HG03064 (cell line): ENCODE measurements around the gene ZNF716.
"Not testable (repeated sequence)": the region's sequence is repeated elsewhere in the genome, so short reads cannot be mapped to it uniquely, and the experiment has no call there.

ENCODE experiments used
- ATAC-seq: cut with Tn5 transposase; IDR thresholded peaks from one replicate; pipeline ENCODE4 v1.9.1; 2021; ENCODE audit warnings: low read depth; ENCODE audit not compliant: unreplicated experiment

ZNF716 gene

DNA sequence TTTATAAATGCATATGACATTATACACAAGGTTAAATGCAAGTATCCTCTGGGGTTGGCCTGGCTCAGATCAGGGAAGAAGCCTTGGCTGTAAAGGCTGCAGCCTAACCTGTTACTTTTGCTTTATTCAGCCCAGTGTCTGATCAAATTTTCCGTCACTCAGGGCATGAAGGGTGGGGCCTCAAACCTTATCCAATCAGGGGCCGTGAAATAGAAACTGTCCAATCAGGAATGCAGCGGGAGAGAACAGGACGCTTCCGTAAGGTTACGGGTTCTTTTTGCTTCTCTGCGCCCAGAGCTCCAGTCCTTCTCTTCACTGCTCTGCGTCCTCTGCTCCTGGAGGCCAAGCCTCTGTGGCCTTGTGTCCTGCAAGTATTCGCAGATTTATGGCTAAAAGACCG is at the start of gene ZNF716:
Gene ZNF716, plus strand, starts transcription at position 274 of the 400 bp plus-strand sequence. Its CDS starts 112 bp downstream, at position 386.
- no peak for ATAC-seq

DNA sequence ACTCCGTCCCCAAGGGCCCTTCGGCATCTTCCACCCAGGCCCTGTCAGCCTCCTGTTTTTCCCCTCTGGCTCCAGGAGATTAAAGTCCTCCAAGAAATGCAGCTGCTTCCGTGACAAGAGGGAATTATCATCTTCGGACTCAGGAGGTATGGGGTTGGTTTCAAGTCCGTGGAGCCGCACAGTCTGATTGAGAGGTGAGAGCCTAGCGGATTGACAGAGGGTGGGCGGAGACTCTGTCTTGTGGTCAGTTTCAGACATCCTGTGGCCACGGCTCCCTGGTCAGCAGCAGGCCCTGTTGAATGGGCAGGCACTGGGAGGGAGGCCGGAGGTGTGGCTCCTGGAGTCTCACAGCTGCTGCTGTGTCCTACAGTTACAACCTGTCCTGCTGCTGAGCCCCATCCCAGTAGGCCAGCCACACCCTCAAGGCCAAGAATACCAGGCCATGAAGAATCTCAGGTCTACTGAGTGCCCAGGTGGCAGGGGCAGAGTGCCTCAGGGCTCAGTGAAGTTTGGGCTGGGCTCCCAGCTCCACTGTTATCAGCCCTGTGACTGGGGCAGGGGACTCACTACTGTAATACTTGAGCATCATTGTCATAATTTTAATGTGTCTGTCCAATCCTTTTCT is 49.3 kb upstream of the ZNF716 start:
- no peak for ATAC-seq

DNA sequence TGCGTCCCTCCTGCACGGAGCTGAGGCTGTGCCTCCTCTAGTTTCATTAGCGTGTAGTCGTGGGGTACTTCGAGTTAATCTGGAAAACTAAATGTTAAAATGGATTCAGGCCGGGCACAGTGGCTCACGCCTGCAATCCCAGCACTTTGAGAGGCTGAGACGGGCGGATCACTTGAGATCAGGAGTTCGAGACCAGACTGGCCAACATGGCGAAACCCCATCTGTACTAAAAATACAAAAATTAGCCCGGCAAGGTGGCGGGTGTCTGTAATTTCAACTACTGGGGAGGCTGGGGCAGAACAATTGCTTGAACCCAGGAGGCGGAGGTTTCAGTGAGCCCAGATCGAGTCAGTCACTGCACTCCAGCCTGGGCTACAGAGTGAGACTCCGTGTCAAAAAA is 46.9 kb upstream of the ZNF716 start:
- ATAC-seq, result not testable (repeated sequence)

- no peak for ATAC-seq
These were observed 46.2 kb upstream of the ZNF716 start for GRCh38 chr7:57403601-57404342.

- no peak for ATAC-seq
These were observed 45.5 kb upstream of the ZNF716 start for GRCh38 chr7:57404343-57404966.

DNA sequence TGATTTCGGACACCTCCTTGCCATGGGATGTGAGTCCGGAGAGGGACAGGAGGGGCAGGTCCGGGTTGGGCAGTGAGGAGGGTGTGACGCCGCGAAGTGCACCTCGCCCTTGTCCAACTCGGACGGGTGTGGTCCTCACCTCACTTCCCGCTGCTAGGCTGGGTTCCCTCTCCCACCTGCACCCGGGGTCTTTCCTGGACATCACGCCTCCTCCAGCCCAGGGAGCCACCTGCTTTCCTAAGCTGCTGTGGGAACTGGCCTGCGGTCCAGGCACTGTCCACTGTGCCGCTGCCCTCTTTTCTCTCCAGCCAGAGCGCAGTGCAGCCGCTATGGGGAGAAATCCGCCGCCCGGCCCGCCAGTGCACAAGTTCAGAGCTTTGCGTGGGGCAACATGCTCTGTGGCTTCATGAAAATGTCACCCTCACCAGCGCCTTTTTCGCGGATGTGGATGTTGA is 45.0 kb upstream of the ZNF716 start:
- no peak for ATAC-seq

- no peak for ATAC-seq
These were observed 42.9 kb upstream of the ZNF716 start for GRCh38 chr7:57407125-57407524.

DNA sequence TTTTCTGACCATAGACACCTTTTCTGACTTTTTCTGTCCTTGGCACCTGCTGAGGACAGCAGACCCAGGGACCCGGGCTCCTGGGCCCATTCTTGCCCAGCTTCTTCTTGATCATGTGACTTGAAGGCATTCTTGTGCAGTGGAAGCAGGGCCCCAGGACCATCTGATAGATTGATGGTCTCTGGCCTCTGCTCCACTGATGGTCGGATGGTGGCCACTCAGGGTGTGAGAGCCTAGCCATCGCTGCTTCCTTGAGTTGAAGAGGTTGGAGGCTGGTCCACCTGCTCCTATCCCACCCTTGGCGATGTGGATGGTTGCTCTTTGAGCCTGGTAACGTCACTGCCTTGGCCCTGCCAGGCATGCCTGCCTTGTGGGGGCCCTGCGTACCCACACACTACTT is 37.8 kb upstream of the ZNF716 start:
- ATAC-seq, result no peak

DNA sequence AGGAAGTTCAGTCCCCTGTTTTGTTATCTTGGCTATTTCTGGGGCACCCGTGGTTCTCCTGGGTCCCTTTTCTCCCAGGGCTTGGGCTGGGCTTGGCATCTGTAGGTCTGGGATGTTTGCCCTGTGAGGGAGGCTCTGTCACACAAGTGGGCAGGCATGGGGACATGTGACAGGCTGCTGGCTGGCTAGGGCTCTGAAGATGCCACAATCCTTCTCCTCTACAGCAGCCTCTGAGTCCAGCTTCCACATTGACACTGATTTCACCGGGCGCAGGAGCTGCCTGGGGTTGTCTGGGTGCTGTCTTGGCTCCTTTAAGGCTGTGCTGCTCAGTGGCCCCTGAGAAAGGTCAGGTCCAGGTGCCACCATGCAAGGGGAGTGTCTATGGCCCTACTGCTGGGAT is 37.4 kb upstream of the ZNF716 start:
- ATAC-seq, result no peak

- ATAC-seq, result no peak
These were observed 36.2 kb upstream of the ZNF716 start for GRCh38 chr7:57413529-57414398.

GRCh38 chr7:57414415-57414814 is 35.6 kb upstream of the ZNF716 start:
- no peak for ATAC-seq

DNA sequence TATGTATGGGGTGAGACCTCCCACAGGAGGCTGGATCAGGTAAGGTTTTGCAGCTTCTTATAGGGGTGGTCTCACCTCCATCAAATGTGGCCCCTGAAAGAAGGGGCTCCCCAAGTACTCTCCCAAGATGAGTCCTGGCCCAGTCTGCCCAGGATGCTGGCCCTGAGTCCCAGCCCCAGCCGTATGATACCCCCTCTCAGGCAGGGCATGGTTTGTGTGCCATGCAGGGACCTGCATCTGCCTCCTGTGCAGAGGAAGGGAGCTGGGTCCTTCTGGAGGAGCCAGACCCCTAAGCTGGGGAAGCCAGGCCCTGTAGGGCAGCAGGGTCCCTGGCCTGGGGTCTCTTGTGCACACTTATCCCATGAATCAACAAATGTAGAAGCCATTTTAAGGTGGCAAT is 35.1 kb upstream of the ZNF716 start:
- no peak for ATAC-seq

DNA sequence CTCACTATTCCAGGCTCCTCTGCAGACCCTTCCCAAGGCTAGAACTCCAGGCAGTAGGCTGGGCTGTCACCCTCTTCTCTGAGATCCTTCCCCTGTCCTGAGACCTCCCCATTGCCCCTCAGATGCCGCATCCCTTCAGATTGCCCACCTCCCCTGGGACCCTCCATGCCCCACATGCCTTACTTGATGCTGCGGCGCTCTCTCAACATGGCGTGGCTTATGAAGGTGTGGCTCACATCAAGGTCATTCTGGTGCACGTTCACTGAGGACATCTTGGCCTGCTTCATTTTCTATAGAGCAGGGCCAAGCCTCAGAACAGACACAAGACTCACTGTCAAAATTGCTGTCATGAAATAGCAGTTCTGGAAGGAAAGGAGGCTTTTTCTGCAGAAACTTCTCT is 34.7 kb upstream of the ZNF716 start:
- ATAC-seq, result no peak

DNA sequence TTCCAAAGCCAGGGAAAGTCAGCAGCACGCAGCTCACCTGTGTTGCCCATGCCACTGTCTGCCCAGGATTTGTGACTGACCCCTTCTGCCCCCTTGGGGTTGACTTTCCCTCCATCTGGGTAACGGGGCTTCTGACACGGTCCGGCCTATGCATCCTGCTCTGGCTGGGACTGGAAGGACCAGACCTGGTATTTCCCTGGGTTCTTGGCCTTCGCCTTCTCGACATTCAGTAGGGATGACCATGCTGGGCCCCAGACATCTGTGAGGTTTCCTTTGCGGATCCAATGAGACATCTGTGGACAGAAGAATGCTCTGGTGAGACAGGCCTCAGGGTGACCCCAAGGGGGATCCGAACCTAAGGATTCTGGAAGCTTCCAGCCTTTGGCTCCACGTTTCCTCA is 34.2 kb upstream of the ZNF716 start:
- ATAC-seq, result no peak

DNA sequence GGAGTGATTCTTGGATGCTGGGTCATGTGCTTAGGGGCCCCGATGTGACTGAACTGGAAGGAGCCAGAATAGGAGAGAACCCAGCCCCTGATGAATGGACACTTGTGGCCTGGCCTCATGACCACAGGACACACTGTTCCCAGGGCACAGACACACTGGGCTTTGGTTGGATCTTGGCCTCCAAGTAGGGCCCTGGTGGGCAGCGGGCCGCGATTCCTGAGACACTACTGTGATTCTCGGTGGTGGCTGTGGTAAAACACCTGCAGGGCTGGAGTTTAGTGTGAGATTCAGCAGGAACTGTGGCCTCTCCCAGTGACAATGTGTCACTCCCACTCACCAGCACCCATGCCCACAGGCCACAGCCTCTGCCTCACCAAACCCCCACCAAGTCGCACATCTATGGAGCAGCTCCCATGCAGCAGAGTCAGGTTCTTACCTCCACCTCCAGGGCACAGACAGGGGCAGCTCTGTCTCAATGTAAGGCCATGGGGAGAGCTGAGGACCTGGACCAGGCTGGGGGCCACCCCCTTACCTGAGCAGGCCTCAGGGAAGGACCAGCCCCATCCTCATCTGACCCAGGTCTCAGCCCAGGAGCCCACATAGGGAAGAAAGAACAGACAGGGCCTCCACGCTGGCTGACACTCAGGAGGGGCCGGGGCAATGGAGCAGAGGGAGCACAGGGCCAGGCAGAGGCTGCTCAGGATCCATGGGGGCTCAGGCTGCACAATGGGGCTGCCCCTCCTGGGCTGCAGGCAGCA is 33.2 kb upstream of the ZNF716 start:
- no peak for ATAC-seq

DNA sequence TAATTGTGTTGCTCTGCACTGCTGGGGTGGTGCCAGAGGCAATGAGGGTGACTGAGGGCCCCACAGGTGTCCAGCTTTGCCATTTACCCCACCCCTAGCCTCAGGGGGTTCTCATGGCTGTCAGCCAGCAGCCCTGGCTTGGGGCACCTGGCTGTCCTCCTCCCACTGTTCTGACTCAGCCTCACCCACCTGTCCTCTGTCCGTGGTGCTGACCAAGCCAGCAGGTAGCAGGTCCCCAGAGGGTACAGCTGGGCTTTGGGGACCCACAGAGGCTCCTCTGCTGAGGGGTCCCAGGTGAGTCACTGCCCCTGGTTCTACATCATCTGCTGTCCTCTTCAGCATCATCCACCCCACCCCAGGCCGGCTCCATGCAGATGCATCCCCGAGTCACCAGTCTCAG is 32.2 kb upstream of the ZNF716 start:
- ATAC-seq, result no peak

- ATAC-seq, result no peak
These were observed 26.2 kb upstream of the ZNF716 start for GRCh38 chr7:57423768-57424167.

DNA sequence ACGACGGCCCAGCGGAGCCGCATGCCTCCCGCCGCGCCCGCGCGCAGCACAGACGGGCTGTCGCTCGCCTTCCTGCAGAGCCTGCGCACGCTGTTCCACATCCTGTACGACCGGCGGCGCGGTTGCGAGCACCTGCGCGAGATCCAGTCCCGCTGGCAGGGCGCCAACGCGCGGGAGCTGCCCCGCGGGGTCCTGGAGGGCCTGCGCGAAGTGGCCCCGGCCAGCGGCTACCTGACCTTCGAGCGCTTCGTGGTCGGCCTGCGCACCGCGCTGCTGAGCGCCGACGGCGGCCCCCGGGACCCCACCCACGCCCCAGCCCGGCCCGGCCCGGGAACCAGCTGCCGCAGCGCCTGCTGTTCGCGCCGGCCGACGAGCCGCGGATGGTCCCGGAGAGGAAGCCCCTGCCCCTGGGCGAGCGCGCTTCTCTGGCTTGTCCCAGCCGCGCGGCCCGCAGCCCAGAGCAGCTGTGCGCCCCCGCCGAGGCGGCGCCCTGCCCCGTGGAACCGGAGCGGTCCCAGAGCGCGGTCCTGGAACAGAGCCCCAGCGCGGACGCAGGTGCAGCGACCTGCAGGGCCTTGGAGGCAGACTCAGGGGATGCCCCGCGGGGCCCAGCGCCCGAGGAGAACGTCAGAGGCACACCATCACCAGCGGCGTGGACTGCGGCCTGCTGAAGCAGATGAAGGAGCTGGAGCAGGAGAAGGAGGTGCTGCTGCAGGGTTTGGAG is 25.3 kb upstream of the ZNF716 start:
- no peak for ATAC-seq

GRCh38 chr7:57425239-57425944 is 24.6 kb upstream of the ZNF716 start:
- ATAC-seq, result no peak
